Mononuclear cell (primary cell): ENCODE results near the gene SNRNP48. TPM values are rescaled to one million over a fixed set of nuclear protein-coding genes. Genes with fewer than 3 reads are reported as not detected.

Source experiments
- H3K27me3 ChIP-seq: 2 replicates; pipeline ENCODE4 v1.6.0; 2011; ENCODE audit warnings: low read length, control low read depth; ENCODE audit not compliant: insufficient read depth
- H3K4me1 ChIP-seq: 2 replicates; pipeline ENCODE4 v1.5.1; 2011; ENCODE audit warnings: mild to moderate bottlenecking, low read length, control low read depth; ENCODE audit not compliant: insufficient read depth
- H3K4me3 ChIP-seq: 2 replicates; pipeline ENCODE4 v1.5.1; 2011; ENCODE audit warnings: mild to moderate bottlenecking, low read length, moderate library complexity
- H3K9me3 ChIP-seq: 2 replicates; pipeline ENCODE4 v1.5.1; 2011; ENCODE audit warnings: low read depth, mild to moderate bottlenecking, control low read depth, low read length
- total RNA-seq: library from RNA; depleted of rRNA; stranded (reverse); fragments of >200 nt; gene quantifications from one replicate; pipeline ENCODE4 v1.2.3, GENCODE V29; 2012

Gene SNRNP48
- total RNA-seq, 1 donor = 16.4 TPM

GRCh38 chr6:7615611-7616383 lies 25.8 kb downstream of the SNRNP48 start:
- Histone ChIP-seq H3K9me3 (no peaks in the 10 kb centered on the region), H3K27me3 (no peaks in the 10 kb centered on the region), H3K4me1 (peaks cover 18% of the 10 kb centered on the region), H3K4me3 (no peak overlapping the region)

- Histone ChIP-seq H3K27me3 (no peaks in the 10 kb centered on the region), H3K4me1 (peaks cover 18% of the 10 kb centered on the region), H3K4me3 (no peak overlapping the region), H3K9me3 (no peaks in the 10 kb centered on the region)
Measured at GRCh38 chr6:7617801-7618764, 28.1 kb downstream of the SNRNP48 start.

GRCh38 chr6:7621761-7622160 lies 31.8 kb downstream of the SNRNP48 start:
- no peaks in the 10 kb centered on the region for H3K9me3 ChIP-seq
- peaks cover 18% of the 10 kb centered on the region for H3K4me1 ChIP-seq
- no peaks in the 10 kb centered on the region for H3K27me3 ChIP-seq
- no peak overlapping the region for H3K4me3 ChIP-seq

- Histone ChIP-seq H3K27me3 (no peaks in the 10 kb centered on the region), H3K4me3 (no peak overlapping the region), H3K4me1 (no peaks in the 10 kb centered on the region), H3K9me3 (no peaks in the 10 kb centered on the region)
Measured at GRCh38 chr6:7624796-7625710, 35.1 kb downstream of the SNRNP48 start.

GRCh38 chr6:7628479-7628878 lies 38.5 kb downstream of the SNRNP48 start:
- no peak overlapping the region for H3K4me3 ChIP-seq
- no peaks in the 10 kb centered on the region for H3K27me3 ChIP-seq
- H3K9me3 ChIP-seq = no peaks in the 10 kb centered on the region
- no peaks in the 10 kb centered on the region for H3K4me1 ChIP-seq

- Histone ChIP-seq H3K4me1 (no peaks in the 10 kb centered on the region), H3K27me3 (no peaks in the 10 kb centered on the region), H3K9me3 (no peaks in the 10 kb centered on the region), H3K4me3 (no peak overlapping the region)
Measured at GRCh38 chr6:7628909-7629308, 38.9 kb downstream of the SNRNP48 start.

DNA sequence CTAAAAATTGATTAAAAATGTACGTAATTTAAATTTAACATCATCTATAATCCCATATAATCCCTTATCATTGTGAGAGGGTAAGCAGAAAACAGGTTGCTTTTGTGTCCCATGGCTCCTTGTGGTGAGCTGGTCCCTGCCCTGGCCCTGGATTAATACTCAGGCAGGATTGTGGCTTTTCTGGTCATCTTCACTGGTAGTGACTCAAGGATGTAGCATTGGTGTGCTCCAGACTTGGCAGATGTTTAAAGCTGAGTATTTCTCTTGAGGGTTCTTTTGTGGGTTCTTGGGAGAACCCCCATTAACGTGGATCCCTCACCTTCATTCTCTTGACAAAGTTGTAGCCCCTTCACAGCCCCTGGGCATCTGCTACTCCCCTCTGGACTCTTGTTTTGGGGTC lies 39.3 kb downstream of the SNRNP48 start:
- no peaks in the 10 kb centered on the region for H3K4me1 ChIP-seq
- no peaks in the 10 kb centered on the region for H3K9me3 ChIP-seq
- H3K4me3 ChIP-seq = no peak overlapping the region
- no peaks in the 10 kb centered on the region for H3K27me3 ChIP-seq

DNA sequence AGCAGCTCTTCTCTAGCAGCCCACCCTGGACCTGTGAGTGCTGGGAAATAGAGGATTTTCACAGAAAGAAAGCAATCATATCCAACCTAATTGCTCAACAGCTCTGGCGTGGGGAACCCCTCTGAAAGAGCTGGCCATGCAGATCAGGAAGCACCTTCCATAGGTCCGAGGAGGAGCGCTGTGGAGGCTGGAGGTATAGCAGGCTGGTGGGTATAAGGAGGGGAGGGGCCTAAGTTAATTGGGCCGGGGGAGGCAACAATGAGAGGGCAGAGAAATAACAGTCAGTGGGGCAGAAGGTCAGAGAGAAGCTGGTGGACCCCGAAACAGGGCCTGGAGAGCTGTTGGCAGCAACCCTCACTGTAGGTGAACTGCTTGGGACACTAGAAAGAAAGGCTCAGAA lies 40.8 kb downstream of the SNRNP48 start:
- H3K4me3 ChIP-seq = no peak overlapping the region
- H3K9me3 ChIP-seq = no peaks in the 10 kb centered on the region
- no peaks in the 10 kb centered on the region for H3K4me1 ChIP-seq
- H3K27me3 ChIP-seq = no peaks in the 10 kb centered on the region

- H3K4me3 ChIP-seq = no peak overlapping the region
- no peaks in the 10 kb centered on the region for H3K4me1 ChIP-seq
- H3K27me3 ChIP-seq = no peaks in the 10 kb centered on the region
- H3K9me3 ChIP-seq = no peaks in the 10 kb centered on the region
Measured at GRCh38 chr6:7631466-7631865, 41.5 kb downstream of the SNRNP48 start.

DNA sequence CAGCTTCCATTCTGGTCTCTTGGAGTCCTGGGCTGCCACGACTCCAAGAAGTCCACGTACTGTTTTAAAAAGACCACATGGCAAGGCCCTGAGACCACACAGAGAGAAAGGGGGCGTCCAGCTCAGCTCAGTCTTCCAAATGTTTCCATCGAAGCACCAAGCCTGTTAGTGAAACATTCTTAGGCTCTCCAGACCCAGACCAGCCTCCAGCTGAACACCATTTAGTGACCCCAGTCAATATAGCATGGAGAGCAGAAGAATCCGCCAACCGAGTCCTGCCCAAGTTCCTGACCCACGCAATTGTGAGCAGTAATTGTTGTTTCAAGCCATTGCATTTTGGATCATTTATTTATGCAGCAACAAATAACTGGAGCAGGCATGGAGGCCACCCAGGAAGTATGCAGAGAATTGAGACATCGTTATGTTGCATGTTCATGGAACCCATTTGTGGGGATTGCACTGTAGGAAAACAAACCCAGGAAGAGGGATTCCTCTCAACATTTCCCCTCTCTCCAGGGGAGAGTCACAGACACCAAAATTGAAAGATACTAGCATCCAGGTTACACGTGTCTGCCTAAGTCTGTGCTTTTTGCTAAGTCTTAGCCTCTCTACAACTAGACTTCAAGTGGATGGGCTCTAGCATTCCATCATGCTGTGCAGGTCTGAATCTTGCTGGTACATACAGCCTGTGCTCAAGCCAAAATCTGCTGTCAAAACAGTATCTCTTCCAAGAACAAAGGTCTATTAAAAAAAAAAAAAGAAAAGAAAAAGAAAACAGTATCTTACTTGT lies 42.7 kb downstream of the SNRNP48 start:
- H3K9me3 ChIP-seq = no peaks in the 10 kb centered on the region
- H3K4me3 ChIP-seq = no peak overlapping the region
- no peaks in the 10 kb centered on the region for H3K27me3 ChIP-seq
- no peaks in the 10 kb centered on the region for H3K4me1 ChIP-seq

DNA sequence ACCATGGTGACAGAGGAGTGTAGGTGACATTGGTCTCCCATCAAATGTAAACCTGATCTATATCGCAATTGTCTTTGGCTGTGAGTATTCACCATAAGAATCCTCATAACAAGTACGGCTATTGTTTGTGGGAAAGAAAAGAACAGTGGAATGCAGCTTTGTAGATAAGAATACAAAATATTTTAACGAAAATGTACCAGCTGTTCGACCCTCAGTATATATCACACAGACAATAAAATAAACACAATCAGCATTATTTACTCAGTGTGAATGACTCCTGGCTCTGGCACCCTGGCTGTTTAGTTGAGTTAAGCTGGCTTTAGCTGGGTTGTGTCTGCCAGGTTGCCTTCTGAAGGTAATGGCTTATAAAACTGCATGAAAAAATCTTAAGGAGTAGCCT lies 43.4 kb downstream of the SNRNP48 start:
- Histone ChIP-seq H3K4me3 (no peak overlapping the region), H3K27me3 (no peaks in the 10 kb centered on the region), H3K9me3 (no peaks in the 10 kb centered on the region), H3K4me1 (no peaks in the 10 kb centered on the region)

GRCh38 chr6:7636151-7636550 lies 46.2 kb downstream of the SNRNP48 start:
- Histone ChIP-seq H3K4me3 (no peak overlapping the region), H3K9me3 (no peaks in the 10 kb centered on the region), H3K4me1 (no peaks in the 10 kb centered on the region), H3K27me3 (no peaks in the 10 kb centered on the region)

GRCh38 chr6:7637533-7637932 lies 47.5 kb downstream of the SNRNP48 start:
- Histone ChIP-seq H3K9me3 (no peaks in the 10 kb centered on the region), H3K27me3 (no peaks in the 10 kb centered on the region), H3K4me1 (no peaks in the 10 kb centered on the region), H3K4me3 (no peak overlapping the region)

- no peak overlapping the region for H3K4me3 ChIP-seq
- no peaks in the 10 kb centered on the region for H3K27me3 ChIP-seq
- no peaks in the 10 kb centered on the region for H3K9me3 ChIP-seq
- peaks cover 3% of the 10 kb centered on the region for H3K4me1 ChIP-seq
Measured at GRCh38 chr6:7639427-7639826, 49.4 kb downstream of the SNRNP48 start.
